IMR-90 (cell line): ENCODE data around the gene INPP5D. TPM values are rescaled to one million over a fixed set of nuclear protein-coding genes. Genes with fewer than 3 reads are reported as not detected.

Experiments used
- ATAC-seq: fragments of 200-7000 bp; cut with Tn5 transposase; 2 replicates; pipeline ENCODE4 v1.9.1; 2020; ENCODE audit warnings: low read depth, mild to moderate bottlenecking, moderate library complexity
- BruUV-seq: library from RNA; stranded (reverse); fragments of 400-500 nt; replicated peaks from 2 replicates; lab custom pipeline; 2021; lab: Mats Ljungman, UMichigan
- CTCF ChIA-PET: fragments of 300-600 bp; formaldehyde crosslinking; extraction: SDS; loops from one replicate; lab custom pipeline; 2021; ENCODE audit warnings: antibody characterized with exemption; lab: Yijun Ruan, JAX
- POLR2A ChIA-PET: fragments of 300-600 bp; sonication (Branson Sonifier 250); formaldehyde crosslinking; loops from one replicate; lab custom pipeline; 2022; ENCODE audit warnings: antibody characterized with exemption; ENCODE audit not compliant: unreplicated experiment; lab: Charles Lee
- DNase-seq: peaks from one replicate; pipeline ENCODE4 v3.0.0; 2013
- H2AFZ ChIP-seq: replicated peaks from 2 replicates; pipeline ENCODE3; 2013; ENCODE audit warnings: low read length, mild to moderate bottlenecking; ENCODE audit not compliant: poor library complexity
- H2AK5ac ChIP-seq: 2 replicates; pipeline ENCODE4 v1.6.1; 2013; ENCODE audit warnings: low read depth, low read length, inconsistent platforms
- H2AK9ac ChIP-seq: replicated peaks from 2 replicates; pipeline ENCODE3; 2013; ENCODE audit warnings: mild to moderate bottlenecking, low read depth, low read length, moderate library complexity; ENCODE audit not compliant: poor library complexity
- H2BK120ac ChIP-seq: 2 replicates; pipeline ENCODE4 v1.6.1; 2013; ENCODE audit warnings: low read depth, low read length, inconsistent platforms
- H2BK15ac ChIP-seq: 3 replicates; pipeline ENCODE4 v1.6.1; 2013; ENCODE audit warnings: low read depth, low read length, inconsistent platforms
- H2BK20ac ChIP-seq: 2 replicates; pipeline ENCODE4 v1.6.1; 2013; ENCODE audit warnings: low read depth, mild to moderate bottlenecking, inconsistent platforms, low read length, moderate library complexity
- H2BK5ac ChIP-seq: 2 replicates; pipeline ENCODE4 v1.6.1; 2013; ENCODE audit warnings: mild to moderate bottlenecking, low read depth, low read length, inconsistent platforms; ENCODE audit not compliant: poor library complexity, severe bottlenecking
- H3K14ac ChIP-seq: replicated peaks from 2 replicates; pipeline ENCODE4 v1.6.1; 2013; ENCODE audit warnings: low read depth, low read length, inconsistent platforms
- H3K18ac ChIP-seq: 2 replicates; pipeline ENCODE4 v1.6.1; 2013; ENCODE audit warnings: low read depth, low read length, control low read depth
- H3K23ac ChIP-seq: 2 replicates; pipeline ENCODE4 v1.6.1; 2013; ENCODE audit warnings: low read depth, low read length, inconsistent platforms
- H3K27ac ChIP-seq: 2 replicates; pipeline ENCODE4 v1.5.1; 2013; ENCODE audit warnings: mild to moderate bottlenecking, control low read depth, low read length; ENCODE audit not compliant: insufficient read depth
- H3K27me3 ChIP-seq: 2 replicates; pipeline ENCODE4 v1.6.1; 2013; ENCODE audit warnings: low read length; ENCODE audit not compliant: control insufficient read depth, insufficient read depth
- H3K36me3 ChIP-seq: 2 replicates; pipeline ENCODE4 v1.6.1; 2013; ENCODE audit warnings: low read length, mixed read lengths; ENCODE audit not compliant: control insufficient read depth, insufficient read depth
- H3K4ac ChIP-seq: 2 replicates; pipeline ENCODE4 v1.6.1; 2013; ENCODE audit warnings: low read depth, low read length, inconsistent platforms
- H3K4me1 ChIP-seq: 2 replicates; pipeline ENCODE4 v1.6.1; 2013; ENCODE audit warnings: low read length, mixed read lengths; ENCODE audit not compliant: control insufficient read depth, insufficient read depth
- H3K4me2 ChIP-seq: 2 replicates; pipeline ENCODE4 v1.6.1; 2013; ENCODE audit warnings: low read depth, mild to moderate bottlenecking, control low read depth, low read length, moderate library complexity
- H3K4me3 ChIP-seq: 2 replicates; pipeline ENCODE4 v1.5.1; 2013; ENCODE audit warnings: low read depth, mild to moderate bottlenecking, control low read depth, low read length, moderate library complexity; ENCODE audit not compliant: insufficient read depth
- H3K56ac ChIP-seq: 2 replicates; pipeline ENCODE4 v1.6.1; 2013; ENCODE audit warnings: low read length, inconsistent platforms; ENCODE audit not compliant: insufficient read depth; ENCODE audit errors: extremely low read depth
- H3K79me1 ChIP-seq, 2 experiments: 2 replicates each; pipeline ENCODE4 v1.6.1; 2013; ENCODE audit warnings: low read length in 2 of 2, inconsistent platforms in 1 of 2, low read depth in 1 of 2
- H3K9ac ChIP-seq: 2 replicates; pipeline ENCODE4 v1.6.1; 2013; ENCODE audit warnings: low read depth, low read length, control low read depth
- H3K9me1 ChIP-seq: 2 replicates; pipeline ENCODE4 v1.6.1; 2013; ENCODE audit warnings: low read length, inconsistent platforms; ENCODE audit not compliant: insufficient read depth
- H3K9me3 ChIP-seq: 2 replicates; pipeline ENCODE4 v1.6.1; 2013; ENCODE audit warnings: low read length; ENCODE audit not compliant: control insufficient read depth, insufficient read depth
- H4K20me1 ChIP-seq: 2 replicates; pipeline ENCODE4 v1.6.1; 2013; ENCODE audit warnings: low read length, inconsistent platforms; ENCODE audit not compliant: insufficient read depth
- H4K5ac ChIP-seq: 2 replicates; pipeline ENCODE4 v1.6.1; 2013; ENCODE audit warnings: mild to moderate bottlenecking, low read depth, low read length, control low read depth
- H4K8ac ChIP-seq, 2 experiments: 2 replicates each; pipeline ENCODE4 v1.6.1; 2013; ENCODE audit warnings: low read depth in 2 of 2, low read length in 2 of 2, control low read depth in 1 of 2, inconsistent platforms in 1 of 2
- H4K91ac ChIP-seq: 2 replicates; pipeline ENCODE4 v1.6.1; 2013; ENCODE audit warnings: low read depth, low read length, inconsistent platforms; ENCODE audit not compliant: insufficient read depth
- BHLHE40 ChIP-seq: fragments of 150-350 bp; IDR thresholded peaks from 2 replicates; pipeline ENCODE4 v1.6.1; 2016; ENCODE audit warnings: mild to moderate bottlenecking, low read depth, low read length
- FOS ChIP-seq: fragments of 150-350 bp; IDR thresholded peaks from 2 replicates; pipeline ENCODE4 v1.6.1; 2016; ENCODE audit warnings: low read depth, low read length
- MAFK ChIP-seq: IDR thresholded peaks from 2 replicates; pipeline ENCODE4 v1.6.1; 2012; ENCODE audit warnings: low read depth, low read length, improper control_type of control experiment
- MAZ ChIP-seq: IDR thresholded peaks from 2 replicates; pipeline ENCODE4 v1.6.1; 2012; ENCODE audit warnings: low read depth, mild to moderate bottlenecking, low read length, improper control_type of control experiment, moderate library complexity, borderline replicate concordance
- MXI1 ChIP-seq: IDR thresholded peaks from 2 replicates; pipeline ENCODE4 v1.6.1; 2012; ENCODE audit warnings: low read depth, mild to moderate bottlenecking, low read length, moderate library complexity, borderline replicate concordance
- NFE2L2 ChIP-seq: fragments of 150-350 bp; IDR thresholded peaks from 2 replicates; pipeline ENCODE4 v1.6.1; 2016; ENCODE audit warnings: low read depth, mild to moderate bottlenecking, low read length
- POLR2A ChIP-seq: IDR thresholded peaks from 2 replicates; pipeline ENCODE4 v1.6.1; 2012; ENCODE audit warnings: mild to moderate bottlenecking, low read depth, low read length
- RCOR1 ChIP-seq: IDR thresholded peaks from 2 replicates; pipeline ENCODE4 v1.6.1; 2012; ENCODE audit warnings: mild to moderate bottlenecking, low read length, improper control_type of control experiment; ENCODE audit not compliant: insufficient replicate concordance
- SMC3 ChIP-seq: fragments of 150-350 bp; IDR thresholded peaks from 2 replicates; pipeline ENCODE4 v1.6.1; 2016; ENCODE audit warnings: low read depth, mild to moderate bottlenecking, antibody characterized with exemption, low read length, moderate library complexity
- USF2 ChIP-seq: fragments of 150-350 bp; IDR thresholded peaks from 2 replicates; pipeline ENCODE4 v1.6.1; 2017; ENCODE audit warnings: mild to moderate bottlenecking, antibody characterized with exemption, low read length, low read depth
- WGBS, 2 experiments: methylation state at CpG; one replicate each; pipeline versions ENCODE4 v1.1.5 to v1.1.7; 2013; ENCODE audit warnings: missing lambda C conversion rate in 2 of 2; ENCODE audit not compliant: insufficient read length in 1 of 2; ENCODE audit errors: extremely low coverage in 2 of 2; 5-methylcytosine and 5-hydroxymethylcytosine counted together
- dilution Hi-C: fragments of 300-500 bp; cut with HindIII; formaldehyde crosslinking; loops from one replicate; pipeline ENCODE4 v1.14.3; 2018; ENCODE audit warnings: low sequenced_read_pairs; ENCODE audit not compliant: unreplicated experiment
- in situ Hi-C: fragments of 300-500 bp; cut with MboI; formaldehyde crosslinking; loops from 3 replicates; pipeline ENCODE4 v1.14.3; 2019; ENCODE audit warnings: low sequenced_read_pairs, inconsistent platforms, mixed read lengths
- intact Hi-C: fragments of 100-400 bp; cut with micrococcal nuclease; formaldehyde crosslinking; loops from 2 replicates; pipeline ENCODE4 v1.10.0; 2022
- polyA plus RNA-seq, 3 experiments: library from polyadenylated mRNA; depleted of rRNA; stranded (reverse); fragments of >200 nt; gene quantifications; 2 replicates each; pipeline ENCODE4 v1.2.3, GENCODE V29; 2012; ENCODE audit warnings: low replicate concordance in 1 of 3
- total RNA-seq: library from RNA; depleted of rRNA; stranded (reverse); fragments of >200 nt; gene quantifications from 2 replicates; pipeline ENCODE4 v1.2.3, GENCODE V29; 2012
- TF ChIP-seq, protein P1 (sequence below): conservative IDR thresholded peaks from 2 replicates; pipeline ENCODE4 v1.5.1; 2012; ENCODE audit warnings: mild to moderate bottlenecking, low read depth, low read length, improper control_type of control experiment

Gene INPP5D
- total and polyA plus RNA-seq, 2 of the 4 experiments (the other 2 are of a cell fraction): 0.18 to 0.29 TPM

DNA sequence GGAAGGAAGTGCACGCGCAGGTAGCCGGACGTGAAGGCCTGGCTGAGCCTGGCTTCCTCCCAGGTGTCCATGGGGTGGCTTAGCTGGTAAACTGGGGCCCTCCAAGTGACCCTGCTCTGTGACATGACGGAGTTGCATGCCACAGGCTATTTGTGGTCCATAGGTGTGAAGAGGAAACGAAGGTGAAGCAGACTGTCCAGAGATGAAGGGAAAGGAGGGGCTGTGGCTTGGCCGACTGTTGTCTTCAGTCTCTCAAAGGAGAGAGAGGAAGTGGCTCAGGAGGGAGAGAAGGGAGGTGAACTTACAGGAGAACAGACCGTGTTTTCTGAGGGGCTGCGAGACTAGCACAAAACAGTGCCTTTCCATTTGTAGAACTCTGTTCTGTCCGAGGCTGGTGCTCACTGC, 19.3 kb downstream of the INPP5D start:
- Histone ChIP-seq H2AK9ac (no peak overlapping the region), H3K4me2 (no peak overlapping the region), H2BK20ac (no peak overlapping the region), H4K5ac (no peak overlapping the region), H3K27me3 (peaks cover 7% of the 10 kb centered on the region), H2AFZ (peak overlapping the region; percentile 51), H2AK5ac (no peak overlapping the region), H2BK15ac (no peak overlapping the region), H3K9ac (no peak overlapping the region), H3K4me1 (no peaks in the 10 kb centered on the region), H4K8ac (no peak overlapping the region), H3K23ac (no peak overlapping the region), H3K18ac (no peak overlapping the region), H4K20me1 (no peaks in the 10 kb centered on the region), H3K4ac (no peak overlapping the region), H2BK120ac (no peak overlapping the region), H4K91ac (no peak overlapping the region), H3K9me1 (no peaks in the 10 kb centered on the region), H3K56ac (no peak overlapping the region), H3K4me3 (no peak overlapping the region), H2BK5ac (no peak overlapping the region), H3K27ac (no peak overlapping the region), H3K9me3 (no peaks in the 10 kb centered on the region), H3K79me1 (no peaks in the 10 kb centered on the region), H3K36me3 (no peaks in the 10 kb centered on the region), H3K14ac (no peak overlapping the region)
- ChIA-PET CTCF (no interaction called here), POLR2A (no interaction called here)
- 20% methylated on average over 2 of the region's 10 CpGs; no CpG with 5 or more reads in 1 of the 2 experiments for WGBS, 2 experiments
- no peak for ATAC-seq
- intact Hi-C loops: no loop called here
- no TSS peak for BruUV-seq
- TF ChIP-seq BHLHE40 (no peak), NFE2L2 (no peak), MAZ (no peak), RCOR1 (no peak), MAFK (no peak), POLR2A (no peak), USF2 (no peak), SMC3 (no peak), MXI1 (no peak), FOS (no peak)
- TF ChIP-seq, protein P1, sequence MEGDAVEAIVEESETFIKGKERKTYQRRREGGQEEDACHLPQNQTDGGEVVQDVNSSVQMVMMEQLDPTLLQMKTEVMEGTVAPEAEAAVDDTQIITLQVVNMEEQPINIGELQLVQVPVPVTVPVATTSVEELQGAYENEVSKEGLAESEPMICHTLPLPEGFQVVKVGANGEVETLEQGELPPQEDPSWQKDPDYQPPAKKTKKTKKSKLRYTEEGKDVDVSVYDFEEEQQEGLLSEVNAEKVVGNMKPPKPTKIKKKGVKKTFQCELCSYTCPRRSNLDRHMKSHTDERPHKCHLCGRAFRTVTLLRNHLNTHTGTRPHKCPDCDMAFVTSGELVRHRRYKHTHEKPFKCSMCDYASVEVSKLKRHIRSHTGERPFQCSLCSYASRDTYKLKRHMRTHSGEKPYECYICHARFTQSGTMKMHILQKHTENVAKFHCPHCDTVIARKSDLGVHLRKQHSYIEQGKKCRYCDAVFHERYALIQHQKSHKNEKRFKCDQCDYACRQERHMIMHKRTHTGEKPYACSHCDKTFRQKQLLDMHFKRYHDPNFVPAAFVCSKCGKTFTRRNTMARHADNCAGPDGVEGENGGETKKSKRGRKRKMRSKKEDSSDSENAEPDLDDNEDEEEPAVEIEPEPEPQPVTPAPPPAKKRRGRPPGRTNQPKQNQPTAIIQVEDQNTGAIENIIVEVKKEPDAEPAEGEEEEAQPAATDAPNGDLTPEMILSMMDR: no peak
- DNase-seq: no peak
- dilution Hi-C loops: no loop called here
- in situ Hi-C loops: no loop called here
